GM19193 (cell line): Measurements from ENCODE around the gene SIRPG.

Source experiments
- POLR2A ChIP-seq: IDR thresholded peaks from 4 replicates; pipeline ENCODE4 v1.6.1; 2011; ENCODE audit not compliant: insufficient read depth, insufficient read length; ENCODE audit errors: extremely low read depth

The SIRPG gene

GRCh38 chr20:1657556-1658334 is at the start of gene SIRPG:
Gene SIRPG, minus strand, starts transcription at chr20:1657779. Its CDS starts 65 bp downstream, at chr20:1657714.
- TF ChIP-seq POLR2A = no peak

GRCh38 chr20:1706079-1706478 is 48.5 kb upstream of the SIRPG start:
- no peak for TF ChIP-seq POLR2A

- TF ChIP-seq POLR2A = no peak
Observed at GRCh38 chr20:1702855-1703254, 45.3 kb upstream of the SIRPG start.

GRCh38 chr20:1702328-1702727 is 44.7 kb upstream of the SIRPG start:
- TF ChIP-seq POLR2A = no peak

- TF ChIP-seq POLR2A = no peak
Observed at GRCh38 chr20:1700990-1701389, 43.4 kb upstream of the SIRPG start.

- no peak for TF ChIP-seq POLR2A
Observed at GRCh38 chr20:1697592-1697991, 40.0 kb upstream of the SIRPG start.

- no peak for TF ChIP-seq POLR2A
Observed at GRCh38 chr20:1696521-1697209, 39.1 kb upstream of the SIRPG start.

GRCh38 chr20:1694672-1695071 is 37.1 kb upstream of the SIRPG start:
- TF ChIP-seq POLR2A = no peak

- TF ChIP-seq POLR2A = no peak
Observed at GRCh38 chr20:1693427-1693826, 35.8 kb upstream of the SIRPG start.

GRCh38 chr20:1689721-1690120 is 32.1 kb upstream of the SIRPG start:
- no peak for TF ChIP-seq POLR2A

- TF ChIP-seq POLR2A = no peak
Observed at GRCh38 chr20:1688886-1689538, 31.4 kb upstream of the SIRPG start.

- no peak for TF ChIP-seq POLR2A
Observed at GRCh38 chr20:1687053-1687452, 29.5 kb upstream of the SIRPG start.

- TF ChIP-seq POLR2A = no peak
Observed at GRCh38 chr20:1686151-1686748, 28.7 kb upstream of the SIRPG start.

GRCh38 chr20:1685304-1686052 is 27.9 kb upstream of the SIRPG start:
- TF ChIP-seq POLR2A = no peak

GRCh38 chr20:1684872-1685271 is 27.3 kb upstream of the SIRPG start:
- no peak for TF ChIP-seq POLR2A

- no peak for TF ChIP-seq POLR2A
Observed at GRCh38 chr20:1676650-1677049, 19.1 kb upstream of the SIRPG start.
